Cardiac fibroblast (primary cell): ENCODE results near the gene PLEKHB1.
A peak's percentile ranks its signal among the peaks of the same experiment; 100 is the strongest.

Source experiments
- DNase-seq, 2 donors: peaks; one replicate each; pipeline versions ENCODE4 v3.0.0 to v3.0.0-alpha.2; 2010; ENCODE audit warnings: low read depth in 2 of 2
- H3K4me3 ChIP-seq, 2 donors: replicated peaks in 1 of 2; 1 replicate in 1 of 2; 2 replicates in 1 of 2; pipeline ENCODE4 v1.5.1; 2011; ENCODE audit warnings: low read depth in 2 of 2, low read length in 2 of 2, mild to moderate bottlenecking in 2 of 2, moderate library complexity in 1 of 2
- TF ChIP-seq, protein P1 (sequence below): IDR thresholded peaks from one replicate; pipeline ENCODE4 v1.5.1; 2011; ENCODE audit warnings: low read depth, mild to moderate bottlenecking, low read length, inconsistent platforms

Gene PLEKHB1

GRCh38 chr11:73645972-73646631 lies at the start of gene PLEKHB1:
TSS of gene PLEKHB1 (plus strand) at chr11:73646581. CDS start at chr11:73646609, 28 bp downstream.
- TF ChIP-seq, protein P1, sequence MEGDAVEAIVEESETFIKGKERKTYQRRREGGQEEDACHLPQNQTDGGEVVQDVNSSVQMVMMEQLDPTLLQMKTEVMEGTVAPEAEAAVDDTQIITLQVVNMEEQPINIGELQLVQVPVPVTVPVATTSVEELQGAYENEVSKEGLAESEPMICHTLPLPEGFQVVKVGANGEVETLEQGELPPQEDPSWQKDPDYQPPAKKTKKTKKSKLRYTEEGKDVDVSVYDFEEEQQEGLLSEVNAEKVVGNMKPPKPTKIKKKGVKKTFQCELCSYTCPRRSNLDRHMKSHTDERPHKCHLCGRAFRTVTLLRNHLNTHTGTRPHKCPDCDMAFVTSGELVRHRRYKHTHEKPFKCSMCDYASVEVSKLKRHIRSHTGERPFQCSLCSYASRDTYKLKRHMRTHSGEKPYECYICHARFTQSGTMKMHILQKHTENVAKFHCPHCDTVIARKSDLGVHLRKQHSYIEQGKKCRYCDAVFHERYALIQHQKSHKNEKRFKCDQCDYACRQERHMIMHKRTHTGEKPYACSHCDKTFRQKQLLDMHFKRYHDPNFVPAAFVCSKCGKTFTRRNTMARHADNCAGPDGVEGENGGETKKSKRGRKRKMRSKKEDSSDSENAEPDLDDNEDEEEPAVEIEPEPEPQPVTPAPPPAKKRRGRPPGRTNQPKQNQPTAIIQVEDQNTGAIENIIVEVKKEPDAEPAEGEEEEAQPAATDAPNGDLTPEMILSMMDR: no peak
- DNase-seq: peak in 1 of 2 donors; percentile 29
- no peak within 1 kb of the TSS for H3K4me3 ChIP-seq

DNA sequence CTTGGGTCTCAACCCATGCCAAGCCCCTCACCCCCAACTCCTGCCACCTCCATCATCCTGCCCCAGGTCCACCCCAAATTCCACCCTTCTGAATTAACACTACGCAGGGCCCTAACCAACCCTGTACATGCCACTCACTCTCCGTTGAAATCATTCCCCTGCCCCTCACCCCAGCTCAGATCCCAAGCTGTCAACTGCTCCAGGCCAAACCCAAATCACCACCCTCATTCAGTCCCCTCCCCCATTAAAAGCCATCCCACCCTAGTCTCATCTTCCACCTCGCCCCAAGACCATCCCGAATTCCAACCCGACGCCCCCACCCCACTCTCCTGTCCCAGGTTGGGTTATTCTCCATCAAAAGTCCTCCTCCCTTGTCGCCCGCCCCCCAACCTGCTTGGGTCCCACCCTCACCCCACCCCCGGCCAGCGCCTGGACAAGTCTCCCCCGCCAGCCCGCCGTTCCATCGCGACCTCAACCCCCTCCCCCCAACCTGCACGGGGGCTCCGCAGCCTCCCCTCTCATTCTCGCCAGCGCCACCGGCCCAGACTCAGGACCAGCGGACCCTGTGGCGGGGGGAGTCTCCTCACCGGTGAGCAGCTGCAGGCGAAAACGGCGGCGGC lies 48.9 kb upstream of the PLEKHB1 start:
- peak overlapping the region; percentile 91 to 95 for H3K4me3 ChIP-seq
- TF ChIP-seq, protein P1: no peak
- no peak for DNase-seq

GRCh38 chr11:73597956-73598718 lies 48.2 kb upstream of the PLEKHB1 start, which contains the start of gene FAM168A:
TSS of gene FAM168A (minus strand) at chr11:73598112. CDS start at chr11:73468474, 129,638 bp downstream.
- peak; percentile 98 for DNase-seq
- TF ChIP-seq, protein P1: peak; percentile 17
- H3K4me3 ChIP-seq: peak within 1 kb of the TSS; percentile 91 to 95

GRCh38 chr11:73598719-73599379 lies 47.5 kb upstream of the PLEKHB1 start:
- H3K4me3 ChIP-seq: peak overlapping the region; percentile 63 to 91
- TF ChIP-seq, protein P1: no peak
- no peak for DNase-seq

DNA sequence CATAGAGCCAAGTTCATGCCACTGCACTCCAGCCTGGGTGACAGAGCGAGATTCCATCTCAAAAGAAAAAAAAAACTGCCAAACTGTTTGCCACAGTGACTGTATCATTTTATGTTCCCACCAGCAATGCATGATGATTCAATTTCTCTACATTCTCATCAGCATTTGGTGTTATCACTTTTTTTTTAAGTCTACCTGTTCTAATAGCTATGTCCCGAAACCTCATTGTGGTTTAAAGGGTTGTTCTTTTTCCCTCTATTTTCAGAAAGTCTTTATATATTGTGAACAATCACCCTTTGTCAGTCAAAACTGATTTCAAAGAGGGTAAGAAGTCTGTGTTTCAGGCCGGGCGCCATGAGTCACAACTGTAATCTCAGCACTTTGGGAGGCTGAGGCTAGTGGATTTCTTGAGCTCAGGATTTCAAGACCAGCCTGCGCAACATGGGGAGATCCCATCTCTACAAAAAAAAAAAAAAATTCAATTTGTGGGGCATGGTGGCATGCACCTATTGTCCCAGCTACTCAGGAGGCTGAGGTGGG lies 33.7 kb upstream of the PLEKHB1 start:
- DNase-seq: no peak
- H3K4me3 ChIP-seq: no peak overlapping the region
- TF ChIP-seq, protein P1: no peak

DNA sequence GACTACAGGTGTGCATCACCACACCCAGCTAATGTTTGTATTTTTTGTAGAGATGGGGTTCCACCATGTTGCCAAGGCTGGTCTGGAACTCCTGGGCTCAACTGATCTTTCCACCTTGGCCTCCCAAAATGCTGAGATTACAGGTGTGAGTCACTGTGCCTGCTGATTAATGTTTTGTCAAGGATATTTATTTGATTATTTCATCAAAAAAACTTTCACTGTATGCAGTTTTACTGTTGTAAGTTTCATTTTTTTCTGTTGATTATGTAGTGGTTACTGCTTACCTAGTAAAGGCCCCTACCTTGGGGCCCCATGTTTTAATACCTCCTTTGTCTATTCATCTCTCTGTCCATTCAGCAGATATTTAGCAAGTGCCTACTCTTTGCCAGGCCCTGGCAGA lies 31.8 kb upstream of the PLEKHB1 start:
- no peak overlapping the region for H3K4me3 ChIP-seq
- DNase-seq: no peak
- TF ChIP-seq, protein P1: no peak
